HG03558 (cell line): ENCODE results near the gene SESN1.
A peak's percentile ranks its signal among the peaks of the same experiment; 100 is the strongest.
"Not testable (repeated sequence)": the region's sequence is repeated elsewhere in the genome, so short reads cannot be mapped to it uniquely, and the experiment has no call there.

ENCODE experiments used
- ATAC-seq: cut with Tn5 transposase; IDR thresholded peaks from one replicate; pipeline ENCODE4 v1.9.1; 2021; ENCODE audit warnings: moderate number of reproducible peaks; ENCODE audit not compliant: unreplicated experiment; ENCODE audit errors: extremely low read depth

The SESN1 gene

GRCh38 chr6:109095835-109096084 is 1.1 kb upstream of the SESN1 start:
- no peak for ATAC-seq

- peak; percentile 56 for ATAC-seq
These were observed 589 bp upstream of the SESN1 start, which contains the start of gene CEP57L1 for GRCh38 chr6:109095036-109095834. Gene CEP57L1 (plus strand): TSS chr6:109095507. CDS start chr6:109145222, 49,715 bp downstream.

- ATAC-seq: no peak
These were observed 772 bp downstream of the SESN1 start for GRCh38 chr6:109093732-109094415.

- ATAC-seq: no peak
These were observed 2.6 kb downstream of the SESN1 start for GRCh38 chr6:109092074-109092473.

- no peak for ATAC-seq
These were observed 3.2 kb downstream of the SESN1 start for GRCh38 chr6:109091314-109092024.

GRCh38 chr6:109088995-109089394 is 5.7 kb downstream of the SESN1 start:
- ATAC-seq: no peak

- ATAC-seq: no peak
These were observed 6.9 kb downstream of the SESN1 start for GRCh38 chr6:109087661-109088264.

- ATAC-seq: not testable (repeated sequence)
These were observed 10.5 kb downstream of the SESN1 start for GRCh38 chr6:109084146-109084545.

- ATAC-seq: no peak
These were observed 11.0 kb downstream of the SESN1 start for GRCh38 chr6:109083657-109084056.

GRCh38 chr6:109082188-109082577 is 12.5 kb downstream of the SESN1 start:
- no peak for ATAC-seq

- no peak for ATAC-seq
These were observed 13.0 kb downstream of the SESN1 start for GRCh38 chr6:109081516-109082187.

GRCh38 chr6:109081026-109081425 is 13.6 kb downstream of the SESN1 start:
- no peak for ATAC-seq

- ATAC-seq: no peak
These were observed 14.7 kb downstream of the SESN1 start for GRCh38 chr6:109079981-109080380.

GRCh38 chr6:109076377-109076776 is 18.3 kb downstream of the SESN1 start:
- no peak for ATAC-seq

GRCh38 chr6:109075934-109076333 is 18.7 kb downstream of the SESN1 start:
- ATAC-seq: no peak

- no peak for ATAC-seq
These were observed 20.6 kb downstream of the SESN1 start for GRCh38 chr6:109074133-109074415.

- ATAC-seq: no peak
These were observed 21.1 kb downstream of the SESN1 start for GRCh38 chr6:109073344-109074132.

GRCh38 chr6:109071125-109071917 is 23.3 kb downstream of the SESN1 start:
- ATAC-seq: no peak

GRCh38 chr6:109069746-109070145 is 24.9 kb downstream of the SESN1 start:
- ATAC-seq: no peak
